HG03460 (cell line): ENCODE measurements around the gene CHTF18.

ENCODE experiments used
- ATAC-seq: cut with Tn5 transposase; IDR thresholded peaks from one replicate; pipeline ENCODE4 v1.9.1; 2021; ENCODE audit not compliant: unreplicated experiment

Gene CHTF18

DNA sequence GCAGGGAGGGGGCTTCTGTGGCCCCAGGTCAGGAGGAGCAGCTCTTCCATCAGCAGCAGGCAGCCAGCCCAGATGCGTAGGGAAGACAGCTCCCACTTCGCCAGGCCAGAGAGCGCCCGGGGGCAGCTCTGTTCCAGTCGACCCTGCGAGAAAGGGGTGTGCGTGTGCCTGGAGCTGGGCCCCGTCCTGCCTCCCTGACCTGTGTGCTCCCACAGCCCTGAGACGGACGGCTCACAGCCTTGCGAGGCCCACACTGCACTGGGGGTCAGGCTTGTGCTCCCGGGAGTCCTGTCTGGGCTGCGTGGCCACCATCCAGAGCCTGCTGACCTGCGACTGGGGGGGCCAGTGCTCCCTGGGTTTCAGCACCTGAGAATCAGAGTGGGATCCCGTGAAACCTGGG is 28.4 kb upstream of the CHTF18 start:
- no peak for ATAC-seq

- ATAC-seq, result no peak
These were observed 27.7 kb upstream of the CHTF18 start, which contains the start of gene MSLN for GRCh38 chr16:760545-761343. MSLN (plus strand) TSS chr16:760734; CDS start chr16:762681, 1,947 bp downstream.

DNA sequence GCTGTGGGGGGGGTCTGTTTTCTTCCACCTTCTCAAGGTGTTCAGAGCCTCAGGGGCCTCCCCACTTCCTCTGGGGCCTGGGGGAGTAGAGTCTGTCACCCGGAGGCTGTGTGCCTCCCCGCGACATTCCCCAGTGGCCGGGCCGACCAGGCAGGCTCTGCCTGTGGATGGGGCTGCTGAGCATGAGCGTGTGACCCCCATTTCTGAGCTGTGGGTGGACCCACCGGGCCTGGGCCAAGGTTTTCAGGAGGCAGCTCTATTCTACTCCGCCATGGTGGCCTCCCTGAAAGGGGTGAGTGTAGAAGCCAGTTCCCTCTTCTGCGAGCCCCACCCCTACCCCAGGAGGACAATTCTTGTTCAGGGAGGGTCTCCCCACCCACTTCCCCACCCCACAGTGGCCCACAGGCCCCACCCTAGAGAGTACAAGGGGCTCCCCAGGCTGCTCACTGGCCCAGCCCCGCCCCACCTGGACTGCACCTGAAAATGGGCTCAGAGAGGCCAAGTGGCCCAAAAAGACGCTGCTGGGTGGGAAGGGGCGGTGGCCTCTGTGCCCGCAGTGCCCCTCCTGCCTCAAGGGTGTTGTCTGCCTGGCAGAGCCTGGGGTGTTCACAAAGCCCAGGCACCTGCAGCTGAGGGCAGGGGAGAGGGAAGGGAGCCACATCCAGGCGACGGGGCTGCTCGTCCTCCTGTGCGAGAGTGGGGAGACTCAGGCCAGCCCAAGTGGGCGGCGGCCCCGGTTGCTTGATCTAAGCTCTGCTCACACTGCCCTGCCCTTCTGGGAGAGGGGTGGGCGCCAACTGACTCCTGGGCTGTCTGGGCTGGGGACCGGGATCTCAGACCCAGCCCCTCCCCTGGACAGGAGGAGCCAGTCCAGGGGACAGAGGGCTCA is 26.6 kb upstream of the CHTF18 start:
- ATAC-seq, result no peak

DNA sequence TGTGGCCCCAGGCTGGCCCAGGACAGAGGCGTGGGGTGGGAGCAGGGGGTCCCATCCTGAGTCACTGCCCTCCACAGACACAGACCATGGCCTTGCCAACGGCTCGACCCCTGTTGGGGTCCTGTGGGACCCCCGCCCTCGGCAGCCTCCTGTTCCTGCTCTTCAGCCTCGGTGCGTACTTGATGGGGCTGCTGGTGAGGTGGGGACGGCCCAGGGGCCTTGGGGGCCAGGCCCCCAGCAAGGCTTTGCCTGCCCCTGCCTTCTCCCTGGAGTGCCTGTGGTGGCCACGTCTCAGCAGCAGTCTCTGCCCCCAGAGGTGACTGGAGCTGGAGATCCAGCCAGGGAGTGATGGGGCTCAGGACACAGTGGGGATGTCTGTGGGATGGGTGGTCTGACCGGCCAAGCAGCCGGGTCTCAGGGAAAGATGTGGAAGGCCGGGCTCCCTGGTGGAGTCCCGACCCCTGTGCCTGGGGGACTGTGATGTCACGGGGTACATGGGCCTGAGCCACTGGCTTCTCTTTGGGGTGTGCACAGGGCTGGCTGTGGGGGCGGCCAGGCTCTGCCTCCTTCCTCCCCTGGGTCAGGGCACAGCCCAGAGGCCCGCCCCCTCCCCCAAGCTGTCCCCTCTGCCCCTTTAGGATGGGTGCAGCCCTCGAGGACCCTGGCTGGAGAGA is 25.7 kb upstream of the CHTF18 start:
- ATAC-seq, result no peak

DNA sequence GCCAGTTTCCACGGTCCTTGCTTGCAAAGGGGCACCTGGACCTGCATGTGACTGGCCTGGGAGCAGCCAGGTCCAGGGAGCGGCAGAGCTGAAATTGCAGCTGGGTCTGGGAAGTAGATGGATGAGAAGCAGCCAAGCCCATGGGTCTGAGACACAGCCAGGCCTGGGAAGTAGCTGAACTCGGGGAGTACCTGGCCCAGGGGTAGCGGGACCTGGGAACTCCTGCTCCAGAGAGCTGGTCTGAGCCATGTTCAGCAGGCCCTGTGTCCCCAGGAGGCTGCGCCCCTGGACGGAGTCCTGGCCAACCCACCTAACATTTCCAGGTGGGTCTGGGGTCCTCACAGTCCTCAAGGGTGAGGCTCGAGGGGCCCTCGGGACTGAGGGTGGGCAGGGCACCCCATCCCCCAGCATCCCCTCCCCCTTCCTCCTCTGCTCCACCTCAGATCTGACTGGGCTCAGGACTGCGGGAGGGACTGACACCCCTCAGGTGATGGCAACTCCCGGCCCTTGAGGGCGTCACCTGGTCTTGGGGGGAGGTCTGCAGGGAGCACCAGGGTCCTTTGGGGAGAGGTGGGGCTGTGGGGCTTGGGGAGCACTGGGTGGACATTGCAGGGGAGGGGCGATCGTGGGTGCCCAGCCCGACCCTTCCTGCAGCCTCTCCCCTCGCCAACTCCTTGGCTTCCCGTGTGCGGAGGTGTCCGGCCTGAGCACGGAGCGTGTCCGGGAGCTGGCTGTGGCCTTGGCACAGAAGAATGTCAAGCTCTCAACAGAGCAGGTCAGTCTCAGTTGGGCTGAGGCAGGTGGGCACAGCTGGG is 24.8 kb upstream of the CHTF18 start:
- no peak for ATAC-seq

- ATAC-seq, result no peak
These were observed 24.2 kb upstream of the CHTF18 start for GRCh38 chr16:764184-764750.

- ATAC-seq, result no peak
These were observed 23.5 kb upstream of the CHTF18 start for GRCh38 chr16:764848-765487.

GRCh38 chr16:765488-765865 is 22.9 kb upstream of the CHTF18 start:
- ATAC-seq, result no peak

DNA sequence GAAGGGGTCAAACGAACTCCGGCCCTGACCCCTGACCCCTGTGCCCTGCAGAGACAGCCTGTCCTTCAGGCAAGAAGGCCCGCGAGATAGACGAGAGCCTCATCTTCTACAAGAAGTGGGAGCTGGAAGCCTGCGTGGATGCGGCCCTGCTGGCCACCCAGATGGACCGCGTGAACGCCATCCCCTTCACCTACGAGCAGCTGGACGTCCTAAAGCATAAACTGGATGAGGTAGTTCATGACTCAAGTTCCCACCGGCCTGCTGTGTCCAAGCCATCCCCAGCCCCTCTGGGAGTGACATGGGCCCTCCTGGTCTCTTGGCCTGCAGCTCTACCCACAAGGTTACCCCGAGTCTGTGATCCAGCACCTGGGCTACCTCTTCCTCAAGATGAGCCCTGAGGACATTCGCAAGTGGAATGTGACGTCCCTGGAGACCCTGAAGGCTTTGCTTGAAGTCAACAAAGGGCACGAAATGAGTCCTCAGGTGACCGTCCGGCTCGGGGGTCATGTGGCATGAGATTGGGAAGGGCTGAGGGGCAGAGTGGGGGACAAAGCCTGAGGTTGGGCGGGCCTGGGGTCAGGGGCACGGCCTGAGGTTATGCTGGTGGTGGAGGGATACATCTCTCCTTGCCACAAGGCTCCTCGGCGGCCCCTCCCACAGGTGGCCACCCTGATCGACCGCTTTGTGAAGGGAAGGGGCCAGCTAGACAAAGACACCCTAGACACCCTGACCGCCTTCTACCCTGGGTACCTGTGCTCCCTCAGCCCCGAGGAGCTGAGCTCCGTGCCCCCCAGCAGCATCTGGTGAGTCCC is 22.2 kb upstream of the CHTF18 start:
- no peak for ATAC-seq

- ATAC-seq, result no peak
These were observed 21.4 kb upstream of the CHTF18 start for GRCh38 chr16:766820-767640.

GRCh38 chr16:767743-768235 is 20.6 kb upstream of the CHTF18 start:
- ATAC-seq, result no peak

- ATAC-seq, result no peak
These were observed 20.0 kb upstream of the CHTF18 start for GRCh38 chr16:768428-768827.

- no peak for ATAC-seq
These were observed 19.1 kb upstream of the CHTF18 start for GRCh38 chr16:769184-769784.

DNA sequence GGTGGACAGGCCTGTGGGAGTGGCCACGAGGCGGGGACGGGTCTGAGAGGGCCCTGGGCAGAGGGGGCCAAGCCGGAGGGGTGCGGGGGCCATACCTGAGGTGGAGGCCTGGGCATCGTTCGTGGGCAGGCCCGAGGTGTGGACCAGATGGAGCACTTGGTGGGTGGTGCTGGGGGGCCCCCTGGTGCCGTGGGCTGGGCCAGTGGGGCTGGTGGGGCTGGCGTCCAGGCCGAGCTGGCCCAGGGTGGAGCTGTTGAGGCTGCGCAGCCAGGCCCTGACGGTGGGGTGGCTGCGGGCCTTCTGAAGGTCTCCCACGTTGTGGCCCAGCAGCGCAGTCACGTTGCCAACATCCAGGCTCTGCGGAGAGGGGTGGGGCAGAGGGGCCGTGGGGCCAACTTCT is 18.5 kb upstream of the CHTF18 start:
- ATAC-seq, result no peak

DNA sequence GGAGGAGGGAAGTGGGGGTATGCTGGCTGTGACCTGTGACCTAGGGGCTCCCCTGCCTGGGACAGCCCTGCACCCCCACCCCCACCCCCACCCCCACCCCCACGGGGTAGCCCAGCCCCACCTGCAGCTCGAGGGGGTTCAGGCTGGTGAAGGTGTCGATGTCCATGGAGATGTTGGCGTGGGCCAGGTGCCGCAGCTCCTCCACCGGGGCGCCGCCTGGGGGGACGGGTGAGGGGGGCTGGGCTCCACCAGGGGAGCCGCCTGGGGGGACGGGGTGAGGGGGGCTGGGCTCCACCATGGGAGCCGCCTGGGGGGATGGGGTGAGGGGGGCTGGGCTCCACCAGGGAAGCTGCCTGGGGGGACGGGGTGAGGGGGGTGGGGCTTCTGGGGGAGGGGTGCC is 18.0 kb upstream of the CHTF18 start:
- ATAC-seq, result no peak

GRCh38 chr16:772959-773358 is 15.5 kb upstream of the CHTF18 start:
- ATAC-seq, result no peak
